HCT116 (cell line): ENCODE results near the gene MTHFR. TPM values are rescaled to one million over a fixed set of nuclear protein-coding genes. Genes with fewer than 3 reads are reported as not detected.

Experiments used
- ATAC-seq: fragments of 200-7000 bp; cut with Tn5 transposase; 2 replicates; pipeline ENCODE4 v1.9.1; 2020; ENCODE audit warnings: mild to moderate bottlenecking, moderate library complexity
- BruUV-seq: library from RNA; stranded (reverse); fragments of 400-500 nt; replicated peaks from 2 replicates; lab custom pipeline; 2021; lab: Mats Ljungman, UMichigan
- CTCF ChIA-PET: fragments of 300-600 bp; sonication (Branson Sonifier 250); formaldehyde crosslinking; loops from one replicate; lab custom pipeline; 2021; ENCODE audit warnings: antibody characterized with exemption; lab: Charles Lee
- POLR2A ChIA-PET: fragments of 300-600, 350-600 bp; sonication (Branson Sonifier 250); formaldehyde crosslinking; loops from one replicate; lab custom pipeline; 2021; ENCODE audit warnings: antibody characterized with exemption; lab: Charles Lee
- RAD21 ChIA-PET, 2 experiments: fragments of 300-600 bp; sonication (Branson Sonifier 250); formaldehyde crosslinking; loops; one replicate each; lab custom pipeline; 2023; ENCODE audit warnings: low total read pairs in 2 of 2; ENCODE audit not compliant: uncharacterized antibody in 2 of 2, unreplicated experiment in 2 of 2, low non-redundant PET in 1 of 2; lab: Charles Lee
- DNase-seq: peaks from one replicate; pipeline ENCODE4 v3.0.0-alpha.2; 2010; ENCODE audit warnings: low read depth, low spot score
- H2AFZ ChIP-seq: fragments of 200-600 bp; shearing (Covaris generic), sonication (generic); 2 replicates; pipeline ENCODE4 v1.6.1; 2017; ENCODE audit warnings: low read depth, mixed run types, mixed read lengths, antibody characterized with exemption, low read length; ENCODE audit not compliant: poor library complexity, severe bottlenecking
- H3K27ac ChIP-seq: 2 replicates; pipeline ENCODE4 v1.5.1; 2012; ENCODE audit warnings: low read depth, low read length
- H3K27me3 ChIP-seq: fragments of 200-600 bp; sonication (generic); 2 replicates; pipeline ENCODE4 v1.6.1; 2016; ENCODE audit warnings: mixed run types, low read length, mixed read lengths; ENCODE audit not compliant: insufficient read depth
- H3K36me3 ChIP-seq, 2 experiments: fragments of 200-500 bp in 1 of 2; fragments of 200-600 bp in 1 of 2; sonication (Bioruptor generic) in 1 of 2; sonication (generic) in 1 of 2; 2 replicates each; pipeline versions ENCODE4 v1.5.1 to v1.6.1; 2014 to 2016; ENCODE audit warnings: low read length in 2 of 2, inconsistent platforms in 1 of 2, mixed read lengths in 1 of 2, mixed run types in 1 of 2; ENCODE audit not compliant: insufficient read depth in 2 of 2, control insufficient read depth in 1 of 2
- H3K4me1 ChIP-seq, 2 experiments: fragments of 200-600 bp in 1 of 2; sonication (generic) in 1 of 2; 2 replicates each; pipeline versions ENCODE4 v1.5.1 to v1.6.1; 2012 to 2017; ENCODE audit warnings: low read length in 2 of 2, inconsistent platforms in 1 of 2, mild to moderate bottlenecking in 1 of 2, mixed read lengths in 1 of 2, mixed run types in 1 of 2, moderate library complexity in 1 of 2; ENCODE audit not compliant: insufficient read depth in 2 of 2, control insufficient read depth in 1 of 2
- H3K4me2 ChIP-seq: fragments of 200-600 bp; sonication (generic); 2 replicates; pipeline ENCODE4 v1.6.1; 2017; ENCODE audit warnings: mixed run types, low read length, mixed read lengths
- H3K4me3 ChIP-seq, 2 experiments: fragments of 200-600 bp in 1 of 2; sonication (generic) in 1 of 2; replicated peaks in 1 of 2; 2 replicates each; pipeline ENCODE4 v1.5.1; 2011 to 2016; ENCODE audit warnings: low read length in 2 of 2, control low read depth in 1 of 2, low read depth in 1 of 2, mild to moderate bottlenecking in 1 of 2, mixed read lengths in 1 of 2, mixed run types in 1 of 2
- H3K79me2 ChIP-seq: fragments of 200-600 bp; sonication (generic); 2 replicates; pipeline ENCODE4 v1.6.1; 2017; ENCODE audit warnings: mild to moderate bottlenecking, mixed run types, low read length, moderate library complexity, mixed read lengths; ENCODE audit not compliant: insufficient read depth
- H3K9ac ChIP-seq: fragments of 200-600 bp; sonication (generic); 2 replicates; pipeline ENCODE4 v1.6.1; 2016; ENCODE audit warnings: low read length, mixed read lengths
- H3K9me2 ChIP-seq: fragments of 200-600 bp; sonication (generic), shearing (Covaris generic); 2 replicates; pipeline ENCODE4 v1.6.1; 2017; ENCODE audit warnings: mixed run types, mild to moderate bottlenecking, moderate library complexity; ENCODE audit not compliant: insufficient read depth
- H3K9me3 ChIP-seq, 2 experiments: fragments of 200-500 bp in 1 of 2; fragments of 200-600 bp in 1 of 2; sonication (Bioruptor generic) in 1 of 2; sonication (generic) in 1 of 2; 2 replicates each; pipeline ENCODE4 v1.6.1; 2014 to 2017; ENCODE audit warnings: low read length in 2 of 2, mixed read lengths in 2 of 2, inconsistent platforms in 1 of 2, low read depth in 1 of 2, mild to moderate bottlenecking in 1 of 2, mixed run types in 1 of 2, moderate library complexity in 1 of 2; ENCODE audit not compliant: control insufficient read depth in 1 of 2, insufficient read depth in 1 of 2
- H4K20me1 ChIP-seq: fragments of 200-600 bp; sonication (generic), shearing (Covaris generic); 2 replicates; pipeline ENCODE4 v1.6.1; 2017; ENCODE audit warnings: mixed run types, mild to moderate bottlenecking, moderate library complexity; ENCODE audit not compliant: insufficient read depth
- CEBPB ChIP-seq: IDR thresholded peaks from 2 replicates; pipeline ENCODE4 v1.6.1; 2012; ENCODE audit warnings: low read depth
- CTCF ChIP-seq, 3 experiments: fragments of 200-600 bp in 1 of 3; sonication (generic) in 1 of 3; IDR thresholded peaks in 2 of 3; conservative IDR thresholded peaks in 1 of 3; 2 replicates each; pipeline ENCODE4 v1.5.1; 2012 to 2017; ENCODE audit warnings: low read depth in 2 of 3, low read length in 2 of 3, antibody characterized with exemption in 1 of 3, borderline replicate concordance in 1 of 3, control low read depth in 1 of 3, mild to moderate bottlenecking in 1 of 3, mixed read lengths in 1 of 3, mixed run types in 1 of 3, moderate library complexity in 1 of 3; ENCODE audit not compliant: insufficient read depth in 1 of 3
- ELF1 ChIP-seq: IDR thresholded peaks from 2 replicates; pipeline ENCODE4 v1.6.1; 2012; ENCODE audit warnings: low read depth, borderline replicate concordance
- EZH2phosphoT487 ChIP-seq: fragments of 200-600 bp; IDR thresholded peaks from 2 replicates; pipeline ENCODE4 v1.6.1; 2018; ENCODE audit warnings: antibody characterized with exemption, borderline replicate concordance
- FOSL1 ChIP-seq: IDR thresholded peaks from 2 replicates; pipeline ENCODE4 v1.6.1; 2012; ENCODE audit warnings: low read depth
- POLR2A ChIP-seq: IDR thresholded peaks from 2 replicates; pipeline ENCODE4 v1.7.0; 2011; ENCODE audit warnings: borderline replicate concordance; ENCODE audit not compliant: insufficient read depth, insufficient read length; ENCODE audit errors: extremely low read depth
- RAD21 ChIP-seq: IDR thresholded peaks from 2 replicates; pipeline ENCODE4 v1.6.1; 2012; ENCODE audit warnings: low read depth, mild to moderate bottlenecking
- REST ChIP-seq: IDR thresholded peaks from 2 replicates; pipeline ENCODE4 v1.6.1; 2012; ENCODE audit warnings: low read depth
- SP1 ChIP-seq: IDR thresholded peaks from 2 replicates; pipeline ENCODE4 v1.6.1; 2012; ENCODE audit warnings: low read depth
- YY1 ChIP-seq: IDR thresholded peaks from 2 replicates; pipeline ENCODE4 v1.6.1; 2011; ENCODE audit warnings: low read length, low read depth, moderate library complexity, mild to moderate bottlenecking; ENCODE audit not compliant: insufficient replicate concordance; ENCODE audit errors: extremely low read depth
- ZFX ChIP-seq: fragments of 450-650 bp; IDR thresholded peaks from 2 replicates; pipeline ENCODE4 v1.6.1; 2017
- ZNF274 ChIP-seq: fragments of 200-500 bp; sonication (Bioruptor generic); IDR thresholded peaks from 2 replicates; pipeline ENCODE4 v1.6.1; 2014; ENCODE audit warnings: mild to moderate bottlenecking, low read depth, low read length, inconsistent platforms
- intact Hi-C: fragments of 100-400 bp; cut with micrococcal nuclease; formaldehyde crosslinking; loops from 2 replicates; pipeline ENCODE4 v1.10.0; 2022
- total RNA-seq: library from RNA; stranded (reverse); gene quantifications from one replicate; pipeline ENCODE4 v1.2.1, GENCODE V29; 2021; ENCODE audit not compliant: unreplicated experiment
- TF ChIP-seq, protein P1 (sequence below): IDR thresholded peaks from 2 replicates; pipeline ENCODE4 v1.6.1; 2012
- TF ChIP-seq, protein P2 (sequence below): IDR thresholded peaks from 2 replicates; pipeline ENCODE4 v1.6.1; 2011; ENCODE audit warnings: mild to moderate bottlenecking, low read length, moderate library complexity; ENCODE audit not compliant: insufficient replicate concordance; ENCODE audit errors: extremely low read depth
- TF ChIP-seq, protein P3 (sequence below): IDR thresholded peaks from 2 replicates; pipeline ENCODE4 v1.6.1; 2012

Gene MTHFR
- total RNA-seq, 1 experiment from 2014 or later = 20.9 TPM

DNA sequence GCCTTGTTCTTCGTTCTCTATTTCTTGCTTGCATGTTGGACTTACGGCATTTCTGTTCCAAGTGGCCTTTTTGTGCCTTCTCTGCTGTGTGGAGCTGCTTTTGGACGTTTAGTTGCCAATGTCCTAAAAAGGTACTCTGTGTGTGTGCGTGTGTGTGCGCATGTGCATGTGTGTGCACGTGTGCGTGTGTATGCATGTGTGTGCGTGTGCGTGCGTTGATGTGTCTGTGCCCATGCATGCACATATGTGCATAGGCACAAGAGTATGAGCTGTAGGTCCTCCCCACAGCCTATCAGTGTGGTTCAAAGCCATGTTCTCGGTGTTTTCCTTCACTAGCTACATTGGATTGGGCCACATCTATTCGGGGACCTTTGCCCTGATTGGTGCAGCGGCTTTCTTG lies 28.1 kb upstream of the MTHFR start:
- no peak for TF ChIP-seq SP1
- no peak for TF ChIP-seq CTCF (IDR thresholded peaks at IDR 0.05 in 2 of 3, conservative IDR thresholded peaks at IDR 0.05 in 1 of 3; ENCODE audit: borderline replicate concordance in 1 of 3, insufficient read depth in 1 of 3, low read depth in 2 of 3, low read length in 2 of 3)
- no peak for TF ChIP-seq ZNF274
- no peak for TF ChIP-seq ZFX
- TF ChIP-seq ELF1 = no peak
- no peak for TF ChIP-seq REST
- no peak for TF ChIP-seq POLR2A
- no peak for TF ChIP-seq CEBPB
- TF ChIP-seq, protein P1, sequence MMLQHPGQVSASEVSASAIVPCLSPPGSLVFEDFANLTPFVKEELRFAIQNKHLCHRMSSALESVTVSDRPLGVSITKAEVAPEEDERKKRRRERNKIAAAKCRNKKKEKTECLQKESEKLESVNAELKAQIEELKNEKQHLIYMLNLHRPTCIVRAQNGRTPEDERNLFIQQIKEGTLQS = no peak
- no peak for TF ChIP-seq RAD21
- TF ChIP-seq, protein P2, sequence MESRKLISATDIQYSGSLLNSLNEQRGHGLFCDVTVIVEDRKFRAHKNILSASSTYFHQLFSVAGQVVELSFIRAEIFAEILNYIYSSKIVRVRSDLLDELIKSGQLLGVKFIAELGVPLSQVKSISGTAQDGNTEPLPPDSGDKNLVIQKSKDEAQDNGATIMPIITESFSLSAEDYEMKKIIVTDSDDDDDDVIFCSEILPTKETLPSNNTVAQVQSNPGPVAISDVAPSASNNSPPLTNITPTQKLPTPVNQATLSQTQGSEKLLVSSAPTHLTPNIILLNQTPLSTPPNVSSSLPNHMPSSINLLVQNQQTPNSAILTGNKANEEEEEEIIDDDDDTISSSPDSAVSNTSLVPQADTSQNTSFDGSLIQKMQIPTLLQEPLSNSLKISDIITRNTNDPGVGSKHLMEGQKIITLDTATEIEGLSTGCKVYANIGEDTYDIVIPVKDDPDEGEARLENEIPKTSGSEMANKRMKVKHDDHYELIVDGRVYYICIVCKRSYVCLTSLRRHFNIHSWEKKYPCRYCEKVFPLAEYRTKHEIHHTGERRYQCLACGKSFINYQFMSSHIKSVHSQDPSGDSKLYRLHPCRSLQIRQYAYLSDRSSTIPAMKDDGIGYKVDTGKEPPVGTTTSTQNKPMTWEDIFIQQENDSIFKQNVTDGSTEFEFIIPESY = no peak
- TF ChIP-seq, protein P3, sequence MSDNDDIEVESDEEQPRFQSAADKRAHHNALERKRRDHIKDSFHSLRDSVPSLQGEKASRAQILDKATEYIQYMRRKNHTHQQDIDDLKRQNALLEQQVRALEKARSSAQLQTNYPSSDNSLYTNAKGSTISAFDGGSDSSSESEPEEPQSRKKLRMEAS = no peak
- no peak for TF ChIP-seq EZH2phosphoT487
- TF ChIP-seq FOSL1 = no peak
- TF ChIP-seq YY1 = no peak
- ChIA-PET POLR2A (no interaction called here), CTCF (no interaction called here), RAD21 (no interaction called here)
- H3K79me2 ChIP-seq = no peaks in the 10 kb centered on the region
- H3K9me2 ChIP-seq = no peaks in the 10 kb centered on the region
- H3K36me3 ChIP-seq = peaks cover 5 to 15% of the 10 kb centered on the region in 2 experiments; a peak in 2 of 4 replicates
- intact Hi-C loops = loop anchor here (10.0 kb wide), 2 partner anchors 371 to 799 kb away; no protein-coding TSS in a partner anchor
- H3K27ac ChIP-seq = no peak overlapping the region
- no peaks in the 10 kb centered on the region for H4K20me1 ChIP-seq
- H3K4me2 ChIP-seq = no peak overlapping the region
- H3K4me3 ChIP-seq = no peak overlapping the region
- no TSS peak for BruUV-seq
- H3K27me3 ChIP-seq = no peaks in the 10 kb centered on the region
- ATAC-seq (no peak), DNase-seq (no peak)
- H3K9ac ChIP-seq = no peak overlapping the region
- H3K4me1 ChIP-seq = no peaks in the 10 kb centered on the region
- no peak overlapping the region for H2AFZ ChIP-seq
- H3K9me3 ChIP-seq = no peaks in the 10 kb centered on the region
